Right lobe of liver (tissue), 4 donors: Measurements from ENCODE around the gene U2AF1L4.

Source experiments
- CTCF ChIP-seq, 4 donors: fragments of 200-600 bp in 3 of 4; fragments of 450-650 bp in 1 of 4; IDR thresholded peaks; one replicate each; pipeline versions ENCODE4 v1.5.1 to v1.8.0; 2016 to 2022; ENCODE audit warnings: antibody characterized with exemption in 4 of 4, mild to moderate bottlenecking in 2 of 4
- POLR2A ChIP-seq: fragments of 450-650 bp; IDR thresholded peaks from one replicate; pipeline ENCODE4 v1.6.1; 2017; ENCODE audit warnings: antibody characterized with exemption, mild to moderate bottlenecking
- donor health status: DM: no; HTN: no; CAD: no.
- donor health status: DM: no; HTN: no; CAD: no.
- donor health status: DM: no; HTN: yes; CAD: no.

DNA sequence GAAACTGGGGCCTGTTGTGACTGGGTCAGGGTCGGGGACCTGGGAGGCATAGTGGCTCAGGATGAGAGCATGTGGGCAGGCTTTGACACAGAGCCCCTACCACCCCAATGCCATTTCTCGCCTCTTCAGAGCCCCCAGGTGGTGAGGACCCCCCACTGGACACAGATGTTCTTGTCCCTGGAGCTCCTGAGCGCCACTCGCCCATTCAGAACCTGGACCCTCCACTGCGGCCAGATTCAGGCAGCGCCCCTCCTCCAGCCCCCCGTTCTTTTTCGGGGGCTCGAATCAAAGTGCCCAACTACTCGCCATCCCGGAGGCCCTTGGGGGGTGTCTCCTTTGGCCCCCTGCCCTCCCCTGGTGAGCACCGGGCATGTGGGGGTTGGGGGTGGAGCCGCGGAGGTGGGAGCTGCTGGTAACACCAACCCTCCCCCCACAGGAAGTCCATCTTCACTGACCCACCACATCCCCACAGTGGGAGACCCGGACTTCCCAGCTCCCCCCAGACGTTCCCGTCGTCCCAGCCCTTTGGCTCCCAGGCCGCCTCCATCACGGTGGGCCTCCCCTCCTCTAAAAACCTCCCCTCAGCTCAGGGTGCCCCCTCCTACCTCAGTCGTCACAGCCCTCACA, 13.3 kb downstream of the U2AF1L4 start:
- TF ChIP-seq CTCF (IDR thresholded peaks at IDR 0.05) (no peak), POLR2A (no peak)
